ENCODE results near the gene IFNL1.

- TF ChIP-seq IRF2 (CRISPR knock-in tag; IDR thresholded peaks at IDR 0.05) (no peak), CBX8 (IDR thresholded peaks at IDR 0.05; ENCODE audit: borderline replicate concordance, extremely low read depth, low read depth, low read length, poor library complexity, severe bottlenecking) (no peak)
Measured at GRCh38 chr19:39264306-39265290, 31.6 kb upstream of the IFNL1 start.
